Tibial nerve (tissue), 4 donors: ENCODE results near the gene PRKCD. TPM values are rescaled to one million over a fixed set of nuclear protein-coding genes. Genes with fewer than 3 reads are reported as not detected.

Source experiments
- total RNA-seq, 4 donors: library from RNA; depleted of rRNA; stranded (reverse); fragments of >200 nt; gene quantifications; one replicate each; pipeline ENCODE4 v1.1.0, GENCODE V29; 2016

PRKCD gene
- total RNA-seq, 4 donors from 2014 or later: 13.5 to 30.6 (median 19.9) TPM

Other genes starting within 250 kb of the PRKCD start
- 10 to 100 TPM; 15.5 to 31.2 (median 18.2) TPM for gene SFMBT1, start 115.1 kb upstream of the PRKCD start, total RNA-seq
- gene RFT1, start 30.8 kb upstream of the PRKCD start, total RNA-seq: 10 to 100 TPM; 12.0 to 18.6 (median 14.6) TPM
- gene TKT, start 94.8 kb downstream of the PRKCD start, total RNA-seq: 100 to 1,000 TPM; 156 to 224 (median 208) TPM
- gene DCP1A, start 186.3 kb downstream of the PRKCD start, total RNA-seq: 10 to 100 TPM; 20.3 to 23.4 (median 22.5) TPM